Activated T-cell treated with anti-CD3 and anti-CD28 coated beads for 24 hours (primary cell): ENCODE results near the gene P4HA1.

Source experiments
- DNase-seq: peaks from one replicate; pipeline ENCODE4 v3.0.0-alpha.2; 2020; ENCODE audit warnings: low read depth

P4HA1 gene

GRCh38 chr10:72979709-72980108, 117.0 kb downstream of the P4HA1 start:
- DNase-seq = no peak

GRCh38 chr10:72976886-72977285, 119.8 kb downstream of the P4HA1 start:
- DNase-seq = no peak
